ENCODE measurements around the gene SEC14L5.

The SEC14L5 gene

DNA sequence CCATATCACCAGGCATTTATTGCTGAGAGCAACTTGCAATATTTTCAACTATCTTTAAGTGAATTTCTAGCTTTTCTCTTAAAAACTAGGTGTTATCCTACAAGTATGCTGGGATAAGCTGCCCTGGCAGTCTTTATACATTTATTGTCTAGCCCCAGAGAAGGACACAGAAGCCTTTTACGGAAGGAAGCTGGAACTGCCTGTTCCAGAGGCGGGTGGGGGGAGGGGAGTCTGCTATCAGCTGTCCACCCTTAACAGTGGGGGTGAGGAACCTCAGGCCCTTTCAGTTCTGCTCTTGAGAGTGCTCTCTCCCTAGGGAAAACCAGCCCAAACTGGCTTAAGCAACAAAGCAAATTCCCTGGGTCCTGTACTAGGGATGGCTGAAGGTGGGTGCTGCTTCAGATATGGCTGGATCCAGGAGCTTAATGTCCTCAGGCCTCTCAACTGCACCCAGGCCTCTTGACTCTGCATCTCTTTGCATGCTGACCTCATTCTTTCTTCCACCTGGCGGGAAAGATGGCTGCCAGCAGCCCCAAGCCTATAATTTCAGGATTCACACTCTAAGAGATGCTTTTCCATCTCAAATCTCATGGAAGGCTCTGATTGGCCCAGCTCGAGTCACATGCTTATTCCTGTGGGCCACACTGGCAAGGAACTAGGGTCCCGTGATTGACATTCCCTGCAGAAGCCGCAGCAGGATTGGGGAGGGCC is 59.0 kb downstream of the SEC14L5 start:
- DNase-seq: no peak

DNA sequence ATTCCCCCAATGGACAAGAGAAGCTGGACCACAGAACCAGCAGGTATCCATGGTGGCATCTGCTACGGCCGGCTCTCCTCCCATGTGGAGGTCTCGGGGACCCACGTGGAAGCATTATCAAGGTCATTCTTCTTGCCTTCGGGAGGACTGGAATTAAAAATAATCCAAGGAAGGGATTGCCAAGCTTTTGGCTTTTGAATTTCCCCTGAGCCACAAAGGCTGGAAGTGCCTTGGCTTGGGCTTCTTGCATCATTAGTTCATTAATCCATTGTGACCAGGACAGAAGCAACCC is 59.5 kb downstream of the SEC14L5 start:
- DNase-seq: no peak

DNA sequence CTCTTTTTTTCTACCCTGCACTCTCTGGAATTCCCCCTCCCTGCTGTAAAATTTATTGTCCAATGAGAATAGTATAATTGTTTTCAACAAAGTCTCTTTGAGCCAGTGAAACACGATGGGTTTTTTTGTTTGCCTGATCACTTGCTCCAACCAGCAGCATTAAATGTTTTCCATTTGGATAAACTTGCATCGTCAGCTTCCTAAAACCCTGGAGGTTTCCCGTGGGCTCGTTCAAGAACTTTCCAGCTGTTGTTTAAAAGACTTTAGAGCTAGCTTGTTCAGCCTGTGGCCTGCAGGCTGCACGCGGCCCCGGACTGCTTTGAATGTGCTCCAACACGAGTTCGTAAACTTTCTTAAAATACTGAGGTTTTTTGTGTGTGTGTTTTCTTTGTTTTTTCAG is 60.7 kb downstream of the SEC14L5 start:
- no peak for DNase-seq

DNA sequence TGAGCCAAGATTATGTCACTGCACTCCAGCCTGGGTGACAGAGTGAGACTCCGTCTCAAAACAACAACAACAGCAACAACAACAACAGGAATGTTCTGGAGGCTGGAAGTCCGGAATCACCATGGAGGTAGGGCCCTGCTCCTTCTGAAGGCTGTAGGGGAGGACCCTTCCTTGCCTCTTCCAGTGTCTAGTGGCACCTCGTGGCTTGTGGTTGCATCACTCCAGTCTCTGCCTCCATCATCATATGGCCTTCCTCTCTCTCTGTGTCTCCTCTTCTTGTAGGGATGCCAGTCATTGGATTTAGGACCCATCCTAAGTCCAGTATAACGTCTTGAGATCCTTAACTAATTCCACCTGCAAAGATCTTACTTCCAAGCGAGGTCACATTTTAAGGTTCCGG is 61.6 kb downstream of the SEC14L5 start:
- no peak for DNase-seq

DNA sequence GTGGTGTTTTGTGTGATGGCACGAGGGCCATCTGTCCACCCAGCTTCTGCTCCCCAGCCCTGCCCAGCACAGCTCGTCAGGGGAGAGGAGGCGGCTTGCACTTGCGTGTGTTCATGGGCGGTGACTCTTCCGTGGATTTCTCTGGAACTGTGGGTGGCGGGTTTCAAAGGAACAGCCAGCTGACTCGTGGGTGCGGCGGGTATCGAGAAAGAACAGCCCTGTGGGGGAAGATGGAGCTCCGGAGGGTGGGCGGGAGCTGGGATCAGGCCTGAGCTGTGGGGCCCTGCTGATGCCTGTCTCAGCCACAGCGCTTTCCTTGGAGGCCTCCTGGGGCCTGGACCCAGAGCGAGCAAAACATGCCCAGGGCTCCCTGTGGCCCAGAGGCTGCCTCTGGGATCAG is 62.4 kb downstream of the SEC14L5 start:
- DNase-seq: no peak

DNA sequence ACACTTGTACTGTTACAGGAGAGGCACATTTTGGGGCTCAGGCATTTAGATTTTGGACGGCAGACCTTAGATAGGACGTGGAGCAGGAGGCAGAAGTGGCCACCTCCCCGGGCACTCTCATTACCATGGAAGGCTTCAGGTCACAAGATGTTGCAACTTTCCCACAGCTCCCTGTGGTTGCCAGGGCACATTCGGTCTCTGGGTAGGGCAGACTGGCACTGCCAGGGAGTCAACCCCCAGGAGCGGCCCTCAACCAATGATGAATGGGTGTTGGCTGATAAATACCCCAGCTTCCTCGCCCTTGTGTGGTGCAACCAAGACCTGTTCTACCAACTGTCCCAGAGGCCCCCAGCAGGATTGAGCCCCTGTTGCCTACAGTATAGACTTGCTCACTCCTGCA is 64.4 kb downstream of the SEC14L5 start:
- DNase-seq: no peak

DNA sequence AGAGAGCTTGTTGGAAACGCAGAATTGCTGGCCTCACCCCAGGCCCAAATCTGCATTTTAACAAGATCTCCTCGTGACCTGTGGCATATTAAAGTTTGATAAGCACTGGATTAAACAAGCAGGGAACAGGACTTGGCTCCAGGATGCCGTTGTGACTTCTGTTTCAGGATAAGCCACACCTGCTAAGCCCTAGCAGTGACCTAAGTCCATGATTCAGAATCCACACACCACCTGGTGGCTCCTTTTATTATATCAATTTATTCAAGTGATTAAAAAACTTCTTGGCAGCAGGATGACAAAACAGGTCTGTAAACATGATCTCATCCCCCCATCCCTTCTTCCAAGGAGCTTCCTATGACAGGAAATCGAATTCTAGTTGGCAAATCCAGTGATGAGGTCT is 66.5 kb downstream of the SEC14L5 start:
- no peak for DNase-seq

DNA sequence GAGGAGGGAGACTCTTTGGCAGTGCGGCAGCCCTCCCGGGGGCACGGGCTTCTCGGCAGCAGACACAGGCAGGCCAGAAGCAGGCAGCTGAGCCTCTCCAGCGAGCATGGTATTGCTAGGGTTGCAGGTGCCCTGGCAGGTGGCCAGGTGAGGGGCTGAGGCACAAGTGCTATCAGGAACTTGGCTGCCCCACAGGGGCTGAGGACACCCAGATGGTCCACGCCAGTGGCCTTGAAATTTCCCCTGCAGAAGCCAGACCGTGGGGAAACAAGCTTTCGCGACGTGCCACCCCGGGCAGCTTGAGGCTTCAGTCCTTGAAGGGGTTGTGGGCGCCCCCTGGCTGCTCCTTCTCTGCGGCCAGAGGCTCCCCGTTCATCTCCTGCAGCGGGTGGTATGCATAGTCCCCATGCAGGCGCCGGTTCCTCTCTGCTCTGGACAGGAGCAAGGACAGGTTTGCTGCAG is 67.1 kb downstream of the SEC14L5 start:
- no peak for DNase-seq

DNA sequence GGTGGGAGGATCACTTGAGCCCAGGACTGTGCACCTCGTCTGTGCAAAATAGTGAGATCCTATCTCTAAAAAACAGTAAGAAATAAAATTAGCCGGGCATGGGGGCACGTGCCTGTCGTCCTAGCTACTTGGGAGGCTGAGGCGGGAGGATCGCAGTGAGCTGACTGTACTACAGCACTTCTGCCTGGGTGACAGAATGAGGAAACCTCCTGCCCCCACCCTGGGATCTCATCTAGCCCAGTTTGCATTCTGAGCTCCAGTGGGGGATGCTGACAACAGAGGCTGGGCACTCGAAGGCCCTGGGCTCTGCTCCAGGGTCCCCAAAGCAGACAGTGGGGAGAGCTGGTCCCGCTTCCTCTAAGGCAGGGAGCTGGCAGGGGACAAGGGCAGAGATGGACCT is 68.5 kb downstream of the SEC14L5 start:
- no peak for DNase-seq

DNA sequence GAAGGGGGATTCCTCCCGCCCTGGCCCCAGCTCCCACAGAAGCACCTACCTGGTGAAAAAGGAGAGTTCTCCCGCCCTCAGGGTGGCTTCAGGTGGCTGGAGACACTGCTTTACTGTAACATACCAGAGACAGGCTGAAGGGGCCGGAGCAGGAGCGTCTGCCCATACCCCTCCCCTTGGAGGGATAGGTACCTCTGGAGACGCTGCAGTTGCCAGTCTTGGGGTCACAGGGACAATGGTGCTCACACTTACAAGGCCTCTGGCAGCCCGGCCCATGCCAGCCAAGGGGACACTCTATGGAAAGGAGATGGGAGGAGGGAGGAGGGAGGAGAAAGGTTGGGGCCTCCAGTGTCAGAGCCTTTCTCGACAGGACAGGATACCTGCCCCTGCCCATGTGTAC is 69.0 kb downstream of the SEC14L5 start:
- DNase-seq: no peak

DNA sequence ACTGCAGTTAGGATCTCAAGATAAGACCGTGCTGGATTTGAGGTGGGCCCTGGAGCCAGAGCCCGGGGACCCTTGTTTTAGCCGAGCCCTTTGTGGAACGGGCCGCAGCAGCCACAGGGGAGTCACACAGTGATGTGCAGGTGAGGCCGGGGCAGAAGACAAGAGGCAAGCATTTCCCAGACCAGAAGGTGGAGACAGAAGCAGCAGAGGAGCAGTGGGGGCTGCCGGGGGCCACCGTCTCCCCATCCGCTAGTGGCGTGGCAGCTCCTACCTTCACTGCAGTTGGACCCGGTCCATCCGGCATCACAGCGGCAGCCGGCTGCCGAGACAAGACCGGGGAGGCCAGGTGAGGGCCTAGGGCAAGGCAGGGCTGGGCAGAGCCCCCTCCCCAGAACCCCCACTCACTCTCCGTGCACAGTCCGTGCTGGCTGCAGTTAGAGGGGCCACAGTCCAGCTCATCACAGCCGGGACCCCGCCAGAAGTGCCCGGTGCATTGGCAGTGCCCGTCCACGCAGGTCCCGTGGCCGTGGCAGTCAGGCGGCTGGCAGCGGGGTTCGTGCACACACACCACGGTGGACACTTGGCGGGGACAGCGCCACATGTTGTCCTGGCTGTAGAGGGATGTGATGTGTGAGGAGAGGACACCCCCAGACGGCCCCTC is 69.6 kb downstream of the SEC14L5 start:
- no peak for DNase-seq

DNA sequence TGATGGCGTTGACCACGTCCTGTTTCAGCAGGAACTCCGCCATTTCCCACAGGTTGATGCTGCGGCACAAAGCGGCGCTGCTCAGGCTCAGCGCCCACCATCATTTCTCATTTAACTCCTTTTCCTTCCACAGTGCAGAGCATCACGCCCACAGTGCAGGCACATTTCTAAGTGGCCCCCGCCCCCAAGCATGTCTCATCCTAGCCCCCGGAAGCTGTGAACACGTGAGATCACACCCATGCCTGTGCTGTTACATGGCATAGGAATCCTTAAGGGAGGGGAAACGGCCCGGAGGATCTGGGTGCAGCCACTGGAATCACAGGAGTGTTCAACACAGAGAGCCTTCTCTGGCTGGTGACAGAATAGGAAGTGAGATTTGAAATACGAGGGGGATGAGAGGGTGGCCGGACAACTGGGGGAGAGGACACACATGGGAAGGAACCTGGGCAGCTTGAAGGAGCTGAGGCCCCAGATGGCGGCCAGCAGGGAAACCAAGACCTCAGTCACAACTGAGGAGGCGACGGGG is 70.9 kb downstream of the SEC14L5 start:
- no peak for DNase-seq

DNA sequence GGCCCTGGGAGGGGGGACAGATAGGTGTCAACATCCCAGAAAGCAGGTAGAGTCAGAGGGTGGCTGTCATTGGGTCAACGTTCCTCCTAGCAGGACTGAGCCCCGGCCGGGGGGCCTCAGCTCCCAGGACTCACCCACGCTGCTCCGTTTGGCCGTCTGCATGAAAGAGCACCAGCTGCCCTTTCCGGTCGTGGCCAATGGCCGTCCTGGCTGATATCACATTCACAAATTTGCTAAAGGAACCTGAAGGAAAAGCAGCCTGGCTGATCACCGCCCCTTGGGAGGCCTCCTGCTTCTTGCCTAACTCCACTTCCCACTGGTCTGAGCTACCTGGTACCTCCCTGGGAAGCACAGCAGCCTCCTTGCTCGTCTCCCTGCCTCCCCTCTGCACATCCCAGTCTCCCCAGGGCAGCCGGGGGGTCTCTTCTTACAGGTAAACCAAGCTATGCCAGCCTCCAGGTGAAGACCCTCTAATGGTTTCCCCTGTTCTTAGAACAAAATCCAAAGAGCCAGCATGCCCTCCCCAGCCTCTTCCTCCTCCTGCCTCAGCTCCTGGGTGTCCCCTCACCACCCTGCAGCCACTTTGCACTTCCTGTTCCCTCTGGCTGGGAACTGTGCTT is 72.2 kb downstream of the SEC14L5 start:
- no peak for DNase-seq

DNA sequence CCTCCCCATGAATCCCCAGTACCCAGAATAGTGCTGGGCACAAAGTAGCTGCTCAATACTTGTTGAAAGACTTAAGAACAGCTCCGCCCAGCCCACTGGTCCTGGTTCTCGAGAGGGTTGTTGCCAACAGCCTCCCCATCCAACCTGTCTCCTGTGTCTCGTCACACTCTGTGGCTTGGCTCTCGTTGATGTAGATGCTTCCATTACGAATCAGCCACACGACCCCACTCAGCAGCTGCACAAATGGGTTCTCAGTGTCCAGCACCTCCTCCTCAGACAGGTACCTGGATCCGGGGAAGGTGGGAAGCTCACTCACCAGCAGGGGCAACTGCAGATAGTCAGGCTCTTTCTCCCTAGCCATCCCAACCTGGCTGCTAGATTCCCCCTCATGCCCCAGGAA is 73.5 kb downstream of the SEC14L5 start:
- DNase-seq: no peak

DNA sequence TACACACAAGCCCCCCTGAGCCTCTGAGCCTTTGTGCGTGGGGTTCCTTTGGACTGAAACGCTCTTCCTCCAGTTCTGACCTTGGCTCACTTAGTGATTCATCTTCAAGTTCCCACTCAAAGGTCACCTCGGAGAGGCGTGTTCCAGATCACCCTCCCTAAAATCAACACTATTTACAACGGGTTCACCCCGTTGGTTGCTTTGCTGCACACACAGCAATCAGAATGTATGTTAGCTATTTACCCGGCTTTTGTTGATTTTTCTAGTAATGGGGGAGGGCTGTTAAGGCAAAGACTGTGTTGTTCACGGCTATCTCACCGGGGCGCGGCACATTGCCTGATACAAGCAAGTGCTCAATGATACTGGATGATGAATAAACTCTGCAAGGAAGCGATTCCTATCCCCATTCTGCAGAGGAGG is 74.6 kb downstream of the SEC14L5 start:
- DNase-seq: no peak

DNA sequence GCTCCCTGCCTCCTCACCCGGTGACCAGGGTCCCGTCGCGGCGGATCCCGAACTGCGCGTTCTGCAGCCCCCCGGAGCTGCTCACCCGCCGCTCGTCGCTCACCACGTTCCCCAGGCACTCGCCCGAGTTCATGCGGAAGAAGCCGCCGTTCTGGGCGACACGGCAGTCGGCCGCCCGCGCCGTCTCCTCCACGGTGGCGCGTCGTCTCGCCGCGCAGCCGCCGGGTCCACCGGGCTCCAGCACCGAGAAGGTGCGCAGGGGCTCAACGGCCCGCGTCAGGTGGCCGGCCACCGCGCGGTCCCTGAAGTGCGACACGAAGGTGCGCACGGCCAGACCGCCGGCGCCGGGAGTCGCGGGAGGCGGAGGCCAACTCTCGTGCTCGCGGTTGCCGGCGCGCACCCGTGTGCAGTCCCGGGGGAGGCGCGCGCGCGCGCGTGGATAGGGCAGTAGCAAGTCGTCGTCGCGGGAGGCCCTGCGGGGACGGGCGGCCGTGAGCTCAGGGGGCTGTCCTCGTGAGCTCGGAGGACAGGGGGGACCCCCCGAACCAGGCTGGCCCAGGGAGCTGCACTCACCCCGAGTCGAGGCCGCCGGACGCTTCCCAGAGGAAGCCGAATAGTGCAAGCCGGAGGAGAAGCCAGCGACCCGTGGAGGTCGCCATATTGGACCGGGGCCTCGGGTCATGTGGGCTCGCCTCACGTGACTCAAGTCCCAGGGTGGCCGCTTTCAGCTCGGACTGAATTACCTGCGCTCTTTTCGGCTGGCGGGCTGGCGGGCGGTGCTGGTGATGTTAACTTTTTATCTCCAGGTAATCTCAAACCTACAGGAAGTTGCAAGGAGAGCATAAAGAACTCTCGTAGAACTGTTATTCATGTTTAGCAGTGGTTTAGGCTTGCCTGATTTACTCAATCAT is 75.4 kb downstream of the SEC14L5 start, which contains the start of gene NAGPA:
TSS of gene NAGPA (minus strand) at position 680 of the 911 bp plus-strand sequence. CDS start at position 659, 21 bp downstream.
- DNase-seq: peak; percentile 70 to 74 (median 72)

DNA sequence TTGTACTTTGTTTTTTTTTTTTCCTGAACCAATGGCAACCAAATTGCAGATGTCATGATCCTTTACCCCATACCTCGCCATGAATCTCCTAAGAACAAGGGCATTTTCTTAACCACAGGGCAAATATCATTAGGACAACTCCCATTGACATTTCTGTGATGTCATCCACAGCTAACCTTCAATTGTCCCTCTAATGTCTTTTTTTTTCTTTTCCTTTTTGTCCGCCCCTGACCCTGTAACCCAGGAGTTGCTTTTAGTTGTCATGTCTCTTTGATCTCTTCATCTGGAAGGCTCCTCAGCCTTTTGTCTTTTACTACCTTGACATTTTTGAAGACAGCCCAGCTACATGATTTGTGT is 76.0 kb downstream of the SEC14L5 start:
- DNase-seq: no peak

DNA sequence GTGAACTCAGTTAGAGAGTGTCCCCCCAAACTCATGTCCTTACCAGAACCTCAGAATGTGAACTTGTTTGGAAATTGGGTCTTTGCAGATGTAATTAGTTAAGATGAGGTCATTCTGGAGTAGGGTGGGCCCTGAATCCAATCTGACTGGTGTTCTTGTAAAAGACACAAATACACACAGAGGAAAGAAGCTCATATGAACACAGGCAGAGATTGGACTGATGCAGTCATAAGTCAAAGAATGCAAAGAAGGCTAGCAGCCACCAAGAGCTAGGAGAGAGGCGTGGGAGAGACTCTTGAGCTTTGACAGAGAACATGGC is 77.7 kb downstream of the SEC14L5 start:
- DNase-seq: no peak

DNA sequence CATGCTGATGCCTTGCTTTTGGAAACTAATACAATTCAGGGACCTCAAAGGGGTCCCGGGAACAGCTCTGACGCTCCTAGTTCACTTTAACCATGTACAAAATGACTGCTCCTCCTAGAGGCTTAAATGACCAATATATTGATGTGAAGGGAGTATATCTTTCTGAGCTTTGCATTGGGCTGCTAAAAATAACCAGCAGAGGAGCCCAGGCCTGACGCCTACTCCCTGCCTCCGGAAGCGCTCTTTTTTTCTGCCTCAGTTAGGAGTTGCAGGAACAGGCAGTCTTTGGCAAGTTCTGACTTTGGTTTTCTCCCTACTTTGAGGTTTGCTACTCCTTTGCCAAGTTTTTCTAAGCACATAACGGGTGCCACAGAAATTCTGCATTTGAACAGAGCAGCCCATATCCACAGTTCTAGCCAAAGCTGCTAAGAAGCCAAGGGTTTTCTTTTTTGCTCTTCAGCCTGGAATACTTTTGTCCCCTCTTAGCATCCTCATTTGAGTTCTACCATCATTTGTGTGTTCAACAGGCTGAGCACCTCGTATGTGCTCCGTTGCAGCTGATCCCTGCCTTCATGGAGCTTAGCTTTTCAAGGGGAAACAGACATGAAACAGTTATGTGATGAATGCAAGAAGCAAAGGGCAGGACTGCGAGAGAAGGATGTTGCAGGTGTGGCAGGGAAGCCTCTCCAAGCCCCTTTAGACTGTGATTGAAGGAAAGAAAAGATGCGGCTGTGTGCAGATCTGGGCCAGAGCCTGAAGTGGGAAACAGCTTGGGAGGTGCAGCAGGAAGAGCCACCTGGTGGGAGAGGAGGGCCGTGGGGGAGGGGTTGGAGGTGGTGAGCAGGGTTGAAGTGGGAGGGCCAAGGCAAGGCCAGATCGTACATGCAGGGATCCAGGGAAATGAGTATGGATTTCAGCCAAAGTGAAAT is 78.4 kb downstream of the SEC14L5 start:
- no peak for DNase-seq

DNA sequence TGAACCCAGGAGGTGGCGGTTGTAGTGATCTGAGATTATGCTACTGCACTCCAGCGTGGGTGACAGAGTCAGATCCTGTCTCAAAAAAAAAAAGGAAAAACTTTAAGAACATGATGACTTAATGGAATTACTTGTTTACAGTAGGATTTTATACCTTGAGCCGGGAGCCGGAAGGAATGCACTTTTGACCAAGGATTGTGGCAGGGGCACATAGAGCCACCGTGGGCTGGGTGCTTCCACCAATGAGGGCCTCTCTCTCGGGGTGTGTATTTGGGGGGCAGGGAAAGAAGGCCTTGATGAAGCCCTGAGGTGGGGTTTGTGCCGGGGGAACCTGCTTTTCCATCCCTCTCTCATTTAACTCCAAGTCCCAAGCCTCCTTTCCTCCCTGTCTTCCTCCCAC is 82.3 kb downstream of the SEC14L5 start:
- DNase-seq: no peak

DNA sequence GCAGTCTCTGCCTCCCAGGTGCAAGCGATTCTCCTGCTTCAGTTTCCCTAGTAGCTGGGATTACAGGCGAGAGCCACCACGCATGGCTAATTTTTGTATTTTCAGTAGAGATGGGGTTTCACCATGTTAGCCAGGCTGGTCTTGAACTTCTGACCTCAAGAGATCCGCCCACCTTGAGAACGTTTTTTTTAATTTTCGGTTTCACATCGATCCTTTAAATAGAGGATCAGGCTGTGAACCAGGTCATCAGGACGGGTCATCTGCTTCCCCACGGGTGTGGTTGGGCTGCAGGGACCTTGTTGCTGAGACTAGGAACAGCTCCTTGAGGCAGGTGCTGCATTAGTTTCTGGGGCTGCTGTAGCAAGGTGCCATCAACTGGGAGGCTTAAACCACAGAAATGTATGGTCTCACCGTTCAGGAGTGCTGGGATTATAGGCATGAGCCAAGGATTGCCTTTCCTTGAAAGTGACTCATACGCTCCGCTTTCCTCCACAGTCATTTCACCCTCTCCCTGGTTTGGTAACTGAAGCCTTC is 83.5 kb downstream of the SEC14L5 start:
- no peak for DNase-seq

Measured in activated CD4-positive, CD25-positive, alpha-beta regulatory T cell (primary cell).